CD4-positive, alpha-beta T cell treated with Interleukin-6 for 4 hours (primary cell): ENCODE data around the gene APOO.

Experiments
- DNase-seq: peaks from one replicate; pipeline ENCODE4 v3.0.0-alpha.2; 2020; ENCODE audit warnings: mixed read lengths

APOO gene

DNA sequence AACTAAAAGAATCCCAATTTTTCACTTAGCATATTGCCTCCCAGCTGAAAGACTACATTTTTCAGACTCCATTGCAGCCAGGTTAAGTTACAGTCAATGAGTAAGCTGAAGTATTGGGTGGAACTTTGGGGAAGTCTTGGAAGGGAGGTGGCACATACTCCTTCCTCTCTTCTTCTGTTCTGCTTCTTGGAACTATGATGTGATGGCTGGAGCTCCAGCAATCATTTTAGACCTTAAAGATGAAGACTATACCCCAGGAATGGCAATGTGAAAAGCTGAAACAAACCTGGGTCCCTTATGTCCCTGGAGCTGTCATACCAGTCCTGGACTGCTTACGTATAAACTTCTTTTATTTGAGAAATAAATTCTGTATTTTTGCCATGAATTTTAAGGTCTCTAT, 93.9 kb downstream of the APOO start:
- no peak for DNase-seq

DNA sequence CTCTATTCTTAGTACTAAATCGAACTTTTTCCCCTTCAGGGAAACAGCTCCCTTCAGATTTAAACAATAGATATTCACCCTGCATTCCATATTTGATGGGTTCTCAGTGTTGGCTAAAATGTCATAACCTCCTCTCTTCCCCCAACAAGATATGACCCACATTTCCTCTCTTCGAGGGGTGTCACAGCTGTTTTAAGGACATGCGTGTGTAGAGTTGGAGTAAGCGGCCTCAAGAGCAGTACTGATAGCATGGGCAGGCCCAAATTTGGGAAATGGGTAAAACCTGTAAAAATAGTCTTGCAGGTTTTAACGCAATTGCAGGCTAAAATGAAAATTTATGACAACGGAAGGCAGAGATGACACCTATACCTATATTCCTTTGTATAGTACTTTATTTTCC, 96.1 kb downstream of the APOO start:
- no peak for DNase-seq

DNA sequence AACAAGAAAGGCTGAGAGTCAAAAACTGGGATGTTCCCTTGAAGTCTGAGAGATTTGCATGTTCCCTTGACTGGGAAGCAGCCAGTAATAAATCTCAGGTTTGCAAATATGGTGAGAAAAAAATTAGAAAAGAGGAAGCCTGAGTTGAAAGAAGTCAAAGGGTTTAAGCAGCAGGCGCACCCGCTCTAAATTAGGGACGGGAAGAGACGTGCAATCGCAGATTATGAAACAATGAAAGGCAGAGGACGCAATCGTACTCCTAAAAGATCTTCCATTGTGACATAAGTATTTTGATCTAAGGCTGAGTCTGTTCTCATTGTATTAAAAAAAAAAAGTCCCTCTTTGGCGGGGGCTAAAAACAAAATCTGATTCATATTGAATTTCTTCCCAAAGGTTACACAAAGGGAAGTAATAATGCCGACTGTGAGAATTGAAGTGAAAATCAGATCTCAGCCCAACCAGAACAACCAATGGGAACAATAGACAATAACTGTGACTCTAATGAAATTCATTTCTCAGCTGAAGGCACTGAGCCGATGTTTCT, 96.6 kb downstream of the APOO start:
- DNase-seq = no peak

DNA sequence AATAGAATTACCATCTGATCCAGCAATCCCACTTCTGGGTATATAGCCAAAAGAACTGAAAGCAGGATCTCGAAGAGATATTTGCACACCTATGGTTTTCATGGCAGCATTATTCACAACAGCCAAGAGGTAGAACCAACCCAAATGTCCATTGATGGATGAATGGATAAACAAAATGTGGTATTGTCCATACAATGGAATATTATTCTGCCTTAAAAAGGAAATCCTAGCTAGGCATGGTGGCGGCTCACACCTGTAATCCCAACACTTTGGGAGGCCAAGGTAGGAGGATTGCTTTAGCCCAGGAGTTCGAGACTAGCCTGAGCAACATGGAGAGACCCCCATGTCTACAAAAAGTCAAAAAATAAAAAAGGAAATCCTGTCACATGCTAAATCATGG, 97.5 kb downstream of the APOO start:
- DNase-seq = no peak

DNA sequence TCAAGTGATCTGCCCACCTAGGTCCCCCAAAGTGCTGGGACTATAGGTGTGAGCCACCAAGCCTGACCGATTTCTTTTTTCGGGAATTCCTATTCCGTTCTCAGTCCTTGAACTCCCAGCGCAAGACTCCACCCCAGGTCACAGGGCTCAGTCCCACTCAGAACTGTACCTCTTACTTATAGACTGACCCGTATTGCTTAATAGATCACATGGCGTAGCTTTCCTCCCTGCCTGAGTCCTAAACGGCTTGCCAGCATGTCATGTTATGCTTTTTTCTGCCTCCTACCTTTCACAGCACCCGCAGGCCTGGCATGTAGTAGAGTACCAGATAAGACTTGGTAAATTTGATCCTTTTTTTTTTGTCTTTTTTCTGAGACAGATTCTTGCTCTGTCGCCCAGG, 102.3 kb downstream of the APOO start:
- DNase-seq = no peak

DNA sequence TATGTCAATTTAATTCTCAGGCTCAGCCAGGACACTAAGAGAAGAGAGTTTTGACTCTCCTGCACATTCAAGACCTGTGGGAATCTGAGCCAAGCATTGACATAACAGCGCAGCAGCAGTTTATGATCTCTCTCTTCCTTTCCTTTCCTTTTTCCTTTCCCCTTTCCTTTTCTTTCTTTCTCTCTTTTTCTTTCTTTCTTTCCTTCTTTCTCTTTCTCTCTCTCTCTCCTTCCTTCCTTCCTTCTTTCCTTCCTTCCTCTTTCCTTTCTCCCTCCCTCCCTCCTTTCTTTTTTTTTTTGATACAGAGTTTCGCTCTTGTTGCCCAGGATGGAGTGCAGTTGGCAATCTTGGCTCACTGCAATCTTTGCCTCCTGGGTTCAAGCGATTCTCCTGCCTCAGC, 103.2 kb downstream of the APOO start:
- no peak for DNase-seq

DNA sequence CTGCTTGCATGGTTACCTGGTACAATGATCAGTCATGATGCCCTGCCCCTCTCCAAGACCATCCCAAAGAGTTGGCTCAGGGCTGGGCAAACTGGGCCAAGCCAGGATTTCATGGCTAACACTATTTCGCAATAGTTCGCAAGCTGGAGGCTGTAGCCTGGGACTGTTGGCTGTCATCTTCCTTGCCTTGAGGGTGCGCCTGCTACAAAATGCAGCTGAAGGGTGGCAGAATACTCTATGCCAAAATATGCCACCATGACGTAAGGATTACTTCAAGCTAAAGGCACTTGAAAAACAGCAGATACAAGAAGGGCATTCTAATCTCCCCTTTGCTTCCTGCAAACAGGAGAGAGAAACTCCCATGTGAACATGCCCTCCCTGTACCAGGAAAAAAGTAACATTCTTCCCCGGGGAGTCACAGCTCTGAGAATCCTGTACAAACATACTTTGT, 103.8 kb downstream of the APOO start:
- DNase-seq = no peak

DNA sequence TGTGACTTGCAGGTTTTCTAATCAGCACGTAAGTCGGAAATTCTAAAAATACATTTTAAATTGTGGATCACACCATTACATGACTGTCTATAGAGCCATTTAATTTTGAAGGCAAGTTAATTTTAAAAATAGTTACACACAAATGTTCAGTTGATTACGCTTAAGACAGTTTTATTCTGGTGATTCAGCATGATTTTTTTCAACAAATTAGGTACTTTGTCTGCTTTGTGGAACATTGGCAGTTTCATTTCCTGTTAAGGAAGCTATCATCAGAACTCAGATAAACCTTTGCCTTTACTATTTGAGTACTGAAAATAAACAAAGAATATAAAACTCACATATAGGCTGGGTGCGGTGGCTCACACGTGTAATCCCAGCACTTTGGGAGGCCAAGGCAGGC, 105.3 kb downstream of the APOO start:
- no peak for DNase-seq

DNA sequence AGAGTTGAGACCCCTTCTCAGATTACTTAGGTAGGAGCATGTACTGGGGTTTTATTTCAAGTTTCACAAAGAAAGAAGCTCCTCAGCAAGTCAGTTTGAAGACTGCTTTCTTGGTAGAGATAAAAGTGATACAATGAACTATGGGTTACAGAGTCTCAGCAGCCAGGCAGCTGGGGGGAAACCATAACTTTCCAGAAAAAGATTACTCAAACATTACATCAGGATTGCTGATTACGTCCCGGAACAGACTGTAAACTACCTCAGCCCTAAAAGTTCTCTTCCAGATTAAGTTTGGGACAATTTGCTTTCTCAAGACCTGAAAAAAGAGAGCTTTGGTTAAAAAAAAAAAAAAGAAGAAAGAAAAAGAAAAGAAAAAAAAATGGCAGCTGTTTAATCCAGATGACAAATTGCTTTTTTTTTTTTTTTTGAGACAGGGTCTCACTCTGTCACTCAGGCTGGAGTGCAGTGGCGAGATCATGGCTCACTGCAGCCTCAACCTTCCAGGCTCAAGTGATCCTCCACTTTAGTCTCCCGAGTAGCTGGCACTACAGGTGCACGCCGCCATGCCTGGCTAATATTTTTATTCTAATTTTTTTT, 108.2 kb downstream of the APOO start:
- DNase-seq = no peak

DNA sequence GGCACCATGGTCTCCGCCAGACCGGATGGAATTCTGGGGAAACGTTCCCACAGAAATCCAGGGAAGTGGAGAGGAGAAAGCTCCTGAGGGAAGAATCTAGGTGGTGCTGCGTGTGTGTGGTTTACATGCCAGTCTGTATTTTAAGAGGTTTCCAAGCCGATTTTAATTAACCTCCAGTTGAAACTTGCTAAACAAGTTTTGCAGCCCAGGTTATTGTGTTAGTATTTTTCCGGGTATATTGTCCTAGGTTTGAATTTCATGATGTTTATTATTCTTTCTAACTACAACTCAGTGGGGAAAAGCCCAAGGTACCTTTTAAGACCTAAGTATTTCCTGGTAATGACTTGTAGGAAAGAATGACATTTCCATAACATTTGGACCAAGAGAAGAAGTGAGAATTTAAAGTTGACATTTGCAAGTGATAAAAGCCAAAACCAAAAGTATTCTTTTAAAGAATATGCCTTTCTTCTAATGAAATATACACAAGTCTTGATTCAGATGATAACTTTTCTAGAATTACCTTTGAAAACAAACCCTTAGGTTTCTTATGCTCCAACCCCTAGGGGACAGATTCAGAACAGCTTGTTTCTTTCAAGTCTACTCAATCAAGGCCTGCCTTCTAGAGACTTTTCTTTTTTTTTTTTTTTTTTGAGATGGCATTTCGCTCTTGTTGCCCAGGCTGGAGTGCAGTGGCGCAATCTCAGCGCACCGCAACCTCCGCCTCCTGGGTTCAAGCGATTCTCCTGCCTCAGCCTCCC, 110.2 kb downstream of the APOO start:
- DNase-seq = no peak

DNA sequence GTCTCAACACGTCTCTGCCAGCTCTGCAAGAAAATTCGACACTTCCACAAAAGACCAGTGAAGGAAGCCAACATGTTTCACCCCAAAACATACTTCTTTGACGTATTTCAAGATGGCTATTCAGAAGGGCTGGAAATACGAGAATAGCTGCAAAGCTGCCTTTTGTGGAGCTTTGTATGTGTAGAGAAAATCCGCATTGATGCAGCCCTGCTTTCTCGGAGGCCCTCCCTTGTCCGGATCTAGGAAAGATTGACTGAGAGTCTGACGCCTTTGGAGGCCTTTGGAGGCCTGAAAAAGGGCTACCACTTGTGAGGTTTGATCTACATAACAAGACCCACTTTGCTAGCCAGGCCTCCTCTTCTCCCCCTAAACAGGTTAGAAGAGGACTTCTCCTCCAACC, 112.5 kb downstream of the APOO start:
- DNase-seq = no peak

DNA sequence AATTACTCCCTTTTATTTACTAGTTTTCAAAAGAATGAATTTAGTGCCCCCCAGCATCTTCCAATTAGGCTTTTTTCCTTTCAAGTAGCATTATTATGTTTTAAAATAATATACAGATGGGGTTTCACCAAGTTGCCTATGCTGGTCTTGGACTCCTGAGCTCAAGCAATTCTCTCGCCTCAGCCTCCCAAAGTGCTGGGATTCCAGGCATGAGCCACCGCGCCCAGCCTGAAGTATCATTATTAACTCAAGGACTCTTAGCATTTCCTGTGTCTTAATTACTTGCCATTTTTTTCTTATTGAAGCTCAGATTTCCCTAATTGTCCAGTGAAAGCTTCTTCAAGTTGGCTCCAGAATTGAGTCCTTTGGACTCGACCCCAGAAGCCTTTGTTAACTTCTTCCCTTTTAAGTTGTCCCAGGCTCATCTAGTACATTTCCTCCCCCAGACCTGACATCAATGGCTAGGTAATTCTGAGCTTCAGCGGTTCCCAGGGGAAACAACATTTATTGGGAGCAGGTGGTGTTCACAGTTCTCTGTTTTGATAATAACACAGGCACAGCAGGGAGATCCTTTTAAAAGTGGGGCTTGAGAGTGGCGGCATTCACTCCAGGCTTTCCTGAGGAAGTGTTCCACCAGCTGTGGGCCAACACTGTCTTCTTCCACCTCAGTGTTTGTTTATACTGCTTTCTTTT, 114.7 kb downstream of the APOO start:
- DNase-seq = no peak

DNA sequence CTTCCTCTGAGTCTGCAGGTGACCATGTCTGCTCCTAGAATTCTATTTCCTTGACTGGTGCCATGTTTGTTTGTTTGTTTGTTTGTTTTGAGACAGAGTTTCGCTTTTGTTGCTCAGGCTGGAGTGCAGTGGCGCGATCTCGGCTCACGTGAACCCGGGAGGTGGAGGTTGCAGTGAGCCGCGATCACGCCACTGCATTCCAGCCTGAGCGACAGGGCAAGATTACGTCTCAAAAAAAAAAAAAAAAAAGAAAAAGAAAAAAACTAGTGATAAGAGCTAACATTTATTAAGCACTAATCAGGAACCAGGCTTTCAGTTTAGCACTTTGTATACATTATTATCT, 117.6 kb downstream of the APOO start:
- DNase-seq = no peak

DNA sequence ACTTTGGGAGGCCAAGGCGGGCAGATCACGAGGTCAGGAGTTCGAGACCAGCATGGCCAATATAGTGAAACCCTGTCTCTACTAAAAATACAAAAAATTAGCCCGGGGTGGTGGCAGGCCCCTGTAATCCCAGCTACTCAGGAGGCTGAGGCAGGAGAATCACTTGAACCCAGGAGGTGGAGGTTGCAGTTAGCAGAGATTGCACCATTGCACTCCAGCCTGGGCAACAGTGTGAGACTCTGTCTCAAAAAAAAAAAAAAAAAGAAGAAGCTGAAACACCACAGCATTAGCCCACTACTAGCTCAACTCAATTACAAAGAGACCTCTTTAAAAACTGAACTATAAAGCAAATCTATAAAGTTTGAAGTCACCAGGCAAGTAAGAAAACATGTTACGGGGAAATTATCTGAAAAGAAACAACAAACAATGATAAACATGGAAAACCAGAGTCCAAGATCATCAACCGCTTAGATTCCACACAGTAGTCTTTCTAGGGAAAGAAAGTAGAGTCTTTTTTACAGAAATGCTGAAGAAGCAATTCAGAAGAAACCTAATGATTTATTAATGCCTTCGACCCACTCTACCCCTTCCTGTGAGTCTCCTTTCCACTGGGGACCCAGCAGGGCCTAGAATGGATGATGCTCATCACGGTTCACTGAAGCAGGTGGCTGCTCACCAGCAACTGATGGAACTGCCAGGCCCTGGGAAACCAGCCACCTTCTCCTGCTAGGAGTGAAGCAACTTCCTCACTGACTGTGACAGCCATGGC, 118.2 kb downstream of the APOO start:
- no peak for DNase-seq

DNA sequence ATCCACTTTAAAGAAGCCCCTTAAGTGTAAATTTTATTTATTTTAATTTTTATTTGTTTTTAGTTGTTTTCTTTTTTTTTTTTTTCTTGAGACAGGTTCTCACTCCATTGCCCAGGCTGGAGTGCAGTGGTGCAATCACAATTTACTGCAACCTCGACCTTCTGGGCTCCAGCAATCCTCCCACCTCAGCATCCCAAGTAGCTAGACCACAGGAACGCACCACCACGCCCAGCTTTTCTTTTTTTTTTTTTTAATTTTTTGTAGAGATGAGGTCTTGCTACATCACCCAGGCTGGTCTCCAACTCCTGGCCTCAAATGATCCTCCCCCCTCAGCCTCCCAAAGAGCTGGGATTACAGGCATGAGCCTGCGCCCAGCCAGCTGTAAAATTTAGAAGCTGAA, 118.8 kb downstream of the APOO start:
- DNase-seq = no peak

DNA sequence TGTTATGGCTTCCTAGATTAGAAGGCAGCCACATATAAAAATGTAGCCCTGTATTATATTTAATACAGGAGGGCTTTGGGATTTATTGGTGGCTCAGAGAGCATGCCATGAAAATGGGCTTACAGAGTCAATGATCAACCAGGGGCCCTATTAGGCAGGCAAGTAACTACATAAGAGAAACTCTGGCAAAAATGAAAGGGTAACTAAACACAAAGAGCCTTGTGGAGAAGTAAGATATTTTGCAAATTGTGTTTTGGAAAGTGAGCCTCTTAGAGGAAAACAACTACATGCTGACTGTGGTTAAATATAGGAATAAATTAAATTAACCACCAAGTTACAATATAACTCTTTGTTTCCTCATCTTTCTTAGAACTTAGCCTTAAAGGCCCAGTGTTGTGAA, 119.2 kb downstream of the APOO start:
- DNase-seq = no peak

DNA sequence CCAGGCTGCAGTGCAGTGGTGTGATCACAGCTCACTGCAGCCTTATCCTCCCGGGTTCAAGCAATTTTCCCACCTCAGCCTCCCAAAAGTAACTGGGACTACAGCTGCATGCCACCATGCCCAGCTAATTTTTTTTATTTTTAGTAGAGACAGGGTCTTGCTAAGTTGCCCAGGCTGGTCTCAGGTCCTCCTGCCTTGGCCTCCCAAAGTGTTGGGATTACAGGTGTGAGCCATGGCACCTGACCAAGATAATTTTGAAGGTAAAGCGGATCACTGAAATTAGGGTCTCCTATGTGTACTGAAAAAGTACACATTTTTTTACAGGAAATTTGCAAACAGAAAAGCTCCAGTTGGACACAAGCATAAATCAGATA, 120.0 kb downstream of the APOO start:
- no peak for DNase-seq

DNA sequence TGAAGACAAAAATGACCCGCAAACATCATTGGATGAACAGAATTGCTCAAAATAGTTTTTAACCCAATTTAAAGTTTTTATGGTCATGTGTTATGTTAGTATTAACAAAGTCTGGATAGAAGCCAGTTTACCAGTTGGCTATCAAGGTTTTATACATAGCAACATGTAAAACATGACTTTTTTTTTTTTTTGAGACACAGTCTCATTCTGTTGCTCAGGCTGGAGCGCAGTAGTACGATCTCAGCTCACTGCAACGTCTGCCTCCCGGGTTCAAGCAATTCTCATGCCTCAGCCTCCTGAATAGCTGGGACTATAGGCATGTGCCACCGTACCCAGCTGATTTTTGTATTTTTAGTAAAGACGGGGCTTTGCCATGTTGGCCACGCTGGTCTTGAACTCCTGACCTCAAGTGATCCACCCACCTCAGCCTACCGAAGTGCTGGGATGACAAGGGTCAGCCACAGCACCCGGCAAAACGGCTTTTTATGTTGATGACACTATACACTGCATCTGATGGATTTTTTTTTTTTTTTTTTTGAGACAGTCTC, 121.4 kb downstream of the APOO start:
- no peak for DNase-seq

DNA sequence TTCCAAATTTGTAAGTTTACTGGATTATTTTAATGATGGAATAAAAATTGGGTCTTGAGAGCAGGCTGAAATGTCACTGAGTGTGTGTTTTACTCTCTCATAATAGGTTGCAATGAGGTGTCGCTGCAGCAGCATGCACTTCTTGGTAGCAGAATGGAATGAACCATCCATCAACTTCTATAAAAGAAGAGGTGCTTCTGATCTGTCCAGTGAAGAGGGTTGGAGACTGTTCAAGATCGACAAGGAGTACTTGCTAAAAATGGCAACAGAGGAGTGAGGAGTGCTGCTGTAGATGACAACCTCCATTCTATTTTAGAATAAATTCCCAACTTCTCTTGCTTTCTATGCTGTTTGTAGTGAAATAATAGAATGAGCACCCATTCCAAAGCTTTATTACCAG, 122.2 kb downstream of the APOO start:
- DNase-seq = no peak

DNA sequence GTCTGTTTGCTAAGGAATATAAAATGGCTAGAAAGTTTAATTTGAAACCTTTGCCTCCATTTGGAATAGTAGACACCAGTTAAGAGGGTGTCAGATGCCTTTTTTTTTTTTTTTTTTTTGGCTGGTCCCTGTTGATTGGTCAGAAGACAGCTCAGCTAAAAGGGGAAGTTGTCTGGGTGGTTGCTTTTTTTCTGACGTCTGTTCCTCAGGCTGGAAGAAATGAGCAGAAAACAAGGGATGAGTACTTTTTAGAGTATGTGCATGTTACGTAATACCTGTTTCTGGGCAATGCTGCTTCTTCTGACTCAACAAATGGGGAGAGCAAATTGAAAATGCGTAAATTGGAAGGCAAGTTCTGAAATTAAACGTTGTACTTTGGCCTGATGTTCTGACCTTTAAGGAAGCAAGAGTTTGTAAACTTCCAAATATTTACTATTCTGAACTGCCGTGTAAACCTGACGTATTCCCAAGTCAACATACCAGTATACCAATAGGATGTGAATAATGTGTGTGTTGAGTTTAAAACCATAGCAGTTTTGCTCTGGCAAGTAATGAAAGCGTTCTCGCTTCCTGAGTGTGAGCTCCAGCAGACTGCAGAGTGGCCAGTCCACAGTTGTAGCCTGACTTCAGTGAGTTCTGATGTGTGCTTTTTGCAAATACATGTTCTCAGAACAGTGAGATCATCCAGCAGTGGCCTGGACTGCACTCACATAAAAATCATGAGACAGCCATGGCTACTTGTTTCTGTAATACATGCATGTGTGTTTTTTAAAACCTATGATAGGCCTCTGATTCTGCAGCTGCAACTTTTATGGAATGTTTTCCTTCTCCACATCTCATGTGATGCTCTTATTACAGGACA, 123.0 kb downstream of the APOO start:
- DNase-seq = no peak

DNA sequence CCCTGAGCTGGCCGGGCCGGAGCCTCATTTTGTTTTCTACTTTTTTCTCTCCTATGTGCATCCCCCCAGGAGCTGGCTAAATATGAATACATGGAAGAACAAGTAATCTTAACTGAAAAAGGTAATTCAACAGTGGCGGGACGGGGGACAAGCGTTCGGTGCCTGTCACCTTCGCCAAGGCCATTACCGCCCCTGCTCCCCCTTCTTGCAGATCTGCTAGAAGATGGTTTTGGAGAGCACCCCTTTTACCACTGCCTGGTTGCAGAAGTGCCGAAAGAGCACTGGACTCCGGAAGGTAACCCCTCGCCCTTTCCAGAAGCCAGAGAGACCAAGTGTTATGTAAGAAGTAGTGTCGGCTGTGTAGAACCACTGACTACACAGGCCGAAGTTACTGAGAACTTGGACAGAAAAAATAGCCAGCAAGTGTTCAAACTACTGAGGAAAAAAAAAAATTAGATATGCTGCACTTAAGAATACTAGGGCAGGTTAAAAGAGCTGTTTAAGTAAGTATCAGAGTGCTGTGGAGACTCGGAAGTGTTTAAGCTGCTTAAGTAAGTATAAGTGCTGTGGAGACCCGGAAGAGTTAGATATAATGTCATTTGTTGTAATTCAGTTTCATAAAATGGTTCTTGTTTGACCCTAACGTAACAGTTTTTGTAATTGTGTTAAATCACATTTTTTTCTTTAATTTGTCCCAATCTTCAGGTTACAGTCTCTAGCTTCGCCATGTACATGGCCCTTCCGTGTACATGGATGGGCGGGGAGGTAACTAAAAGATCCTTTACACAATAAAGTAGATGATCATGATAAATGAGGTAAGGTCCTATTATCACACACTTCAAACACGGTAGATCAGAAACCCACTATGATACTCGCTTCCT, 123.9 kb downstream of the APOO start:
- DNase-seq = no peak
